CMK (cell line): ENCODE results near the gene MRPL44.
"Not testable (repeated sequence)": the region's sequence is repeated elsewhere in the genome, so short reads cannot be mapped to it uniquely, and the experiment has no call there.

Experiments
- DNase-seq: peaks from one replicate; pipeline ENCODE4 v3.0.0-alpha.2; 2010; ENCODE audit warnings: low read depth

The MRPL44 gene

GRCh38 chr2:223936862-223937326 lies 20.4 kb upstream of the MRPL44 start:
- no peak for DNase-seq

GRCh38 chr2:223937535-223937934 lies 19.7 kb upstream of the MRPL44 start:
- DNase-seq: no peak

GRCh38 chr2:223939438-223939837 lies 17.8 kb upstream of the MRPL44 start:
- DNase-seq: not testable (repeated sequence)

- DNase-seq: no peak
Observed at GRCh38 chr2:223941579-223942277, 15.5 kb upstream of the MRPL44 start.

- DNase-seq: no peak
Observed at GRCh38 chr2:223943135-223943534, 14.1 kb upstream of the MRPL44 start.

GRCh38 chr2:223943561-223944008 lies 13.7 kb upstream of the MRPL44 start:
- DNase-seq: no peak

- no peak for DNase-seq
Observed at GRCh38 chr2:223944166-223944702, 13.0 kb upstream of the MRPL44 start.

- no peak for DNase-seq
Observed at GRCh38 chr2:223944703-223945531, 12.3 kb upstream of the MRPL44 start, which contains the start of gene WDFY1. WDFY1 (minus strand) TSS chr2:223945335; CDS start chr2:223945284, 51 bp downstream.

- DNase-seq: no peak
Observed at GRCh38 chr2:223945755-223946154, 11.5 kb upstream of the MRPL44 start.

- no peak for DNase-seq
Observed at GRCh38 chr2:223947711-223948205, 9.5 kb upstream of the MRPL44 start.

GRCh38 chr2:223949241-223949840 lies 7.9 kb upstream of the MRPL44 start:
- DNase-seq: no peak

GRCh38 chr2:223950448-223951347 lies 6.6 kb upstream of the MRPL44 start:
- no peak for DNase-seq

- DNase-seq: no peak
Observed at GRCh38 chr2:223952280-223952968, 4.8 kb upstream of the MRPL44 start.

- no peak for DNase-seq
Observed at GRCh38 chr2:223954401-223954800, 2.9 kb upstream of the MRPL44 start.

- DNase-seq: no peak
Observed at GRCh38 chr2:223956300-223956699, 963 bp upstream of the MRPL44 start.

- DNase-seq: no peak
Observed at GRCh38 chr2:223959688-223960087, 2.4 kb downstream of the MRPL44 start.

- DNase-seq: no peak
Observed at GRCh38 chr2:223967981-223968380, 10.7 kb downstream of the MRPL44 start.

- no peak for DNase-seq
Observed at GRCh38 chr2:223969315-223969714, 12.1 kb downstream of the MRPL44 start.

GRCh38 chr2:223969856-223970255 lies 12.6 kb downstream of the MRPL44 start:
- DNase-seq: no peak

- no peak for DNase-seq
Observed at GRCh38 chr2:223970343-223971128, 13.3 kb downstream of the MRPL44 start.
